Activated T-helper 9 cell treated with anti-CD3 and anti-CD28 coated beads, Interleukin-2, amount 50 U/mL, for 16 hours (primary cell): ENCODE results near the gene RHEB.

ENCODE experiments used
- DNase-seq: peaks from one replicate; pipeline ENCODE4 v3.0.0-alpha.2; 2020; ENCODE audit warnings: low read depth

RHEB gene

GRCh38 chr7:151448261-151449252 lies 71.1 kb downstream of the RHEB start:
- peak; percentile 63 for DNase-seq

- no peak for DNase-seq
Observed at GRCh38 chr7:151447901-151448260, 71.8 kb downstream of the RHEB start.

GRCh38 chr7:151447312-151447711 lies 72.4 kb downstream of the RHEB start:
- DNase-seq: no peak

- DNase-seq: no peak
Observed at GRCh38 chr7:151446412-151446811, 73.3 kb downstream of the RHEB start.

GRCh38 chr7:151444632-151445031 lies 75.1 kb downstream of the RHEB start:
- no peak for DNase-seq

- no peak for DNase-seq
Observed at GRCh38 chr7:151442776-151443496, 76.8 kb downstream of the RHEB start.

- no peak for DNase-seq
Observed at GRCh38 chr7:151440799-151441445, 78.8 kb downstream of the RHEB start.

- DNase-seq: no peak
Observed at GRCh38 chr7:151439855-151440798, 79.6 kb downstream of the RHEB start, which contains the start of gene CRYGN. TSS of gene CRYGN (minus strand) at chr7:151440141. CDS start at chr7:151439917, 224 bp downstream.

GRCh38 chr7:151438864-151439601 lies 80.7 kb downstream of the RHEB start:
- no peak for DNase-seq

GRCh38 chr7:151437866-151438516 lies 81.7 kb downstream of the RHEB start:
- no peak for DNase-seq

- DNase-seq: no peak
Observed at GRCh38 chr7:151437159-151437553, 82.5 kb downstream of the RHEB start.

- no peak for DNase-seq
Observed at GRCh38 chr7:151436446-151437158, 83.1 kb downstream of the RHEB start.

- no peak for DNase-seq
Observed at GRCh38 chr7:151435971-151436370, 83.7 kb downstream of the RHEB start.

GRCh38 chr7:151435103-151435916 lies 84.4 kb downstream of the RHEB start:
- no peak for DNase-seq

GRCh38 chr7:151434549-151434948 lies 85.1 kb downstream of the RHEB start:
- DNase-seq: no peak

GRCh38 chr7:151433721-151434400 lies 85.8 kb downstream of the RHEB start:
- DNase-seq: no peak

- DNase-seq: peak; percentile 44
Observed at GRCh38 chr7:151432658-151433521, 86.8 kb downstream of the RHEB start.
